HEK293 (cell line): ENCODE measurements around the gene FRMD8.

ENCODE experiments used
- KLF8 ChIP-seq: fragments of 450-650 bp; formaldehyde crosslinking; IDR thresholded peaks from 2 replicates; pipeline ENCODE4 v1.5.1; 2016; ENCODE audit warnings: missing biosample characterization, missing genetic modification characterization
- PRDM2 ChIP-seq: fragments of 450-650 bp; formaldehyde crosslinking; IDR thresholded peaks from 2 replicates; pipeline ENCODE4 v1.5.1; 2016; ENCODE audit warnings: missing biosample characterization, missing genetic modification characterization, borderline replicate concordance
- ZBTB20 ChIP-seq: fragments of 450-650 bp; formaldehyde crosslinking; IDR thresholded peaks from 2 replicates; pipeline ENCODE4 v1.5.1; 2016; ENCODE audit warnings: missing biosample characterization, missing genetic modification characterization
- ZFP37 ChIP-seq: fragments of 450-650 bp; formaldehyde crosslinking; IDR thresholded peaks from 2 replicates; pipeline ENCODE4 v1.5.1; 2016; ENCODE audit warnings: missing biosample characterization, missing genetic modification characterization
- ZFP69B ChIP-seq: fragments of 450-650 bp; formaldehyde crosslinking; IDR thresholded peaks from 2 replicates; pipeline ENCODE4 v1.5.1; 2016; ENCODE audit warnings: missing biosample characterization, missing genetic modification characterization
- ZNF10 ChIP-seq: fragments of 450-650 bp; formaldehyde crosslinking; IDR thresholded peaks from 2 replicates; pipeline ENCODE4 v1.5.1; 2017; ENCODE audit warnings: missing biosample characterization, missing genetic modification characterization
- ZNF19 ChIP-seq: fragments of 450-650 bp; formaldehyde crosslinking; IDR thresholded peaks from 2 replicates; pipeline ENCODE4; 2016; ENCODE audit warnings: missing biosample characterization, missing genetic modification characterization, low read depth
- ZNF2 ChIP-seq: fragments of 450-650 bp; formaldehyde crosslinking; IDR thresholded peaks from 2 replicates; pipeline ENCODE4 v1.5.1; 2016; ENCODE audit warnings: missing biosample characterization, missing genetic modification characterization
- ZNF211 ChIP-seq: fragments of 450-650 bp; formaldehyde crosslinking; IDR thresholded peaks from 2 replicates; pipeline ENCODE4 v1.5.1; 2016; ENCODE audit warnings: low read depth, missing biosample characterization, missing genetic modification characterization
- ZNF274 ChIP-seq, 2 experiments: fragments of 200-500 bp in 1 of 2; fragments of 450-650 bp in 1 of 2; sonication (Bioruptor generic) in 1 of 2; formaldehyde crosslinking in 1 of 2; IDR thresholded peaks; 2 replicates each; pipeline versions ENCODE4 v1.5.1 to v1.6.1; 2014 to 2016; ENCODE audit warnings: borderline replicate concordance in 1 of 2, inconsistent platforms in 1 of 2, low read length in 1 of 2, missing biosample characterization in 1 of 2, missing genetic modification characterization in 1 of 2
- ZNF280C ChIP-seq: fragments of 450-650 bp; formaldehyde crosslinking; IDR thresholded peaks from 2 replicates; pipeline ENCODE4 v1.5.1; 2016; ENCODE audit warnings: missing biosample characterization, missing genetic modification characterization
- ZNF362 ChIP-seq: fragments of 450-650 bp; formaldehyde crosslinking; IDR thresholded peaks from 2 replicates; pipeline ENCODE4 v1.5.1; 2016; ENCODE audit warnings: missing biosample characterization, missing genetic modification characterization
- ZNF391 ChIP-seq: fragments of 450-650 bp; formaldehyde crosslinking; IDR thresholded peaks from 2 replicates; pipeline ENCODE4 v1.5.1; 2016; ENCODE audit warnings: low read depth, missing biosample characterization, missing genetic modification characterization, borderline replicate concordance
- ZNF416 ChIP-seq: fragments of 450-650 bp; formaldehyde crosslinking; IDR thresholded peaks from 2 replicates; pipeline ENCODE4 v1.5.1; 2016; ENCODE audit warnings: missing biosample characterization, missing genetic modification characterization
- ZNF423 ChIP-seq: fragments of 450-650 bp; formaldehyde crosslinking; IDR thresholded peaks from 2 replicates; pipeline ENCODE4 v1.5.1; 2016; ENCODE audit warnings: missing biosample characterization, missing genetic modification characterization
- ZNF510 ChIP-seq: fragments of 450-650 bp; formaldehyde crosslinking; IDR thresholded peaks from 2 replicates; pipeline ENCODE4 v1.5.1; 2018; ENCODE audit warnings: mild to moderate bottlenecking, missing genetic modification characterization, missing biosample characterization; ENCODE audit not compliant: insufficient replicate concordance
- ZNF585B ChIP-seq: fragments of 450-650 bp; formaldehyde crosslinking; IDR thresholded peaks from 2 replicates; pipeline ENCODE4 v1.5.1; 2016; ENCODE audit warnings: missing biosample characterization, missing genetic modification characterization
- ZNF596 ChIP-seq: fragments of 450-650 bp; IDR thresholded peaks from 2 replicates; pipeline ENCODE4 v1.5.0; 2018; ENCODE audit warnings: missing biosample characterization, mild to moderate bottlenecking, missing genetic modification characterization, moderate library complexity
- ZNF600 ChIP-seq: fragments of 450-650 bp; formaldehyde crosslinking; IDR thresholded peaks from 2 replicates; pipeline ENCODE4 v1.5.1; 2016; ENCODE audit warnings: missing biosample characterization, missing genetic modification characterization
- ZNF610 ChIP-seq: fragments of 450-650 bp; formaldehyde crosslinking; IDR thresholded peaks from 2 replicates; pipeline ENCODE4 v1.5.1; 2016; ENCODE audit warnings: missing biosample characterization, missing genetic modification characterization, borderline replicate concordance
- ZNF621 ChIP-seq: fragments of 450-650 bp; formaldehyde crosslinking; IDR thresholded peaks from 2 replicates; pipeline ENCODE4 v1.5.1; 2017; ENCODE audit warnings: missing biosample characterization, missing genetic modification characterization
- ZNF629 ChIP-seq: fragments of 450-650 bp; formaldehyde crosslinking; IDR thresholded peaks from 2 replicates; pipeline ENCODE4 v1.5.1; 2017; ENCODE audit warnings: missing biosample characterization, missing genetic modification characterization
- ZNF645 ChIP-seq: fragments of 450-650 bp; formaldehyde crosslinking; IDR thresholded peaks from 2 replicates; pipeline ENCODE4; 2016; ENCODE audit warnings: missing biosample characterization, missing genetic modification characterization
- ZNF658 ChIP-seq: fragments of 450-650 bp; formaldehyde crosslinking; IDR thresholded peaks from 2 replicates; pipeline ENCODE4; 2016; ENCODE audit warnings: missing biosample characterization, missing genetic modification characterization
- ZNF677 ChIP-seq: fragments of 450-650 bp; IDR thresholded peaks from 2 replicates; pipeline ENCODE4 v1.5.0; 2018; ENCODE audit warnings: missing biosample characterization, mild to moderate bottlenecking, missing genetic modification characterization, moderate library complexity
- ZNF704 ChIP-seq: fragments of 450-650 bp; formaldehyde crosslinking; IDR thresholded peaks from 2 replicates; pipeline ENCODE4 v1.5.1; 2016; ENCODE audit warnings: missing biosample characterization, missing genetic modification characterization
- ZNF76 ChIP-seq: fragments of 450-650 bp; formaldehyde crosslinking; IDR thresholded peaks from 2 replicates; pipeline ENCODE4; 2016; ENCODE audit warnings: low read depth, missing biosample characterization, missing genetic modification characterization, borderline replicate concordance
- ZNF791 ChIP-seq: fragments of 450-650 bp; formaldehyde crosslinking; IDR thresholded peaks from 2 replicates; pipeline ENCODE4 v1.5.1; 2016; ENCODE audit warnings: missing biosample characterization, missing genetic modification characterization

The FRMD8 gene

GRCh38 chr11:65421794-65422632, 35.6 kb downstream of the FRMD8 start (continued):
- TF ChIP-seq ZNF610 (tag by site-specific recombination) (peak; percentile 25; the same call in 1 of the 2 replicates), ZNF274 (IDR thresholded peaks at IDR 0.05; ENCODE audit: low read length) (no peak), ZNF274 (tag by site-specific recombination; IDR thresholded peaks at IDR 0.05; ENCODE audit: borderline replicate concordance) (no peak), ZNF416 (tag by site-specific recombination) (no peak), ZNF621 (tag by site-specific recombination) (no peak), ZNF596 (tag by site-specific recombination) (peak; percentile 36; the same call in 1 of the 2 replicates), ZNF704 (tag by site-specific recombination) (no peak), ZNF677 (tag by site-specific recombination) (no peak), ZNF76 (peak; percentile 42; the same call in 1 of the 2 replicates), KLF8 (tag by site-specific recombination) (peak; percentile 95), ZNF19 (tag by site-specific recombination) (no peak), ZNF362 (tag by site-specific recombination) (no peak), ZNF629 (tag by site-specific recombination) (peak; percentile 96), ZNF211 (tag by site-specific recombination) (no peak), ZNF645 (tag by site-specific recombination) (no peak), ZNF2 (tag by site-specific recombination) (no peak), ZNF791 (tag by site-specific recombination) (no peak), ZNF280C (tag by site-specific recombination) (no peak), ZFP37 (tag by site-specific recombination) (no peak), ZNF391 (no peak), ZBTB20 (tag by site-specific recombination) (peak; percentile 42; the same call in 1 of the 2 replicates), ZNF423 (tag by site-specific recombination) (peak; percentile 99), ZNF585B (tag by site-specific recombination) (no peak), ZNF10 (no peak), ZFP69B (tag by site-specific recombination) (no peak), ZNF600 (tag by site-specific recombination) (peak; percentile 75), ZNF658 (tag by site-specific recombination) (no peak), ZNF510 (tag by site-specific recombination) (no peak), PRDM2 (no peak)
